GM18505 (cell line): ENCODE data around the gene PRKCZ.

Experiments used
- ATAC-seq: cut with Tn5 transposase; IDR thresholded peaks from one replicate; pipeline ENCODE4 v1.9.1; 2021; ENCODE audit not compliant: unreplicated experiment
- POLR2A ChIP-seq: IDR thresholded peaks from 4 replicates; pipeline ENCODE4 v1.6.1; 2011; ENCODE audit warnings: borderline replicate concordance; ENCODE audit not compliant: insufficient read depth, insufficient read length; ENCODE audit errors: extremely low read depth

PRKCZ gene

DNA sequence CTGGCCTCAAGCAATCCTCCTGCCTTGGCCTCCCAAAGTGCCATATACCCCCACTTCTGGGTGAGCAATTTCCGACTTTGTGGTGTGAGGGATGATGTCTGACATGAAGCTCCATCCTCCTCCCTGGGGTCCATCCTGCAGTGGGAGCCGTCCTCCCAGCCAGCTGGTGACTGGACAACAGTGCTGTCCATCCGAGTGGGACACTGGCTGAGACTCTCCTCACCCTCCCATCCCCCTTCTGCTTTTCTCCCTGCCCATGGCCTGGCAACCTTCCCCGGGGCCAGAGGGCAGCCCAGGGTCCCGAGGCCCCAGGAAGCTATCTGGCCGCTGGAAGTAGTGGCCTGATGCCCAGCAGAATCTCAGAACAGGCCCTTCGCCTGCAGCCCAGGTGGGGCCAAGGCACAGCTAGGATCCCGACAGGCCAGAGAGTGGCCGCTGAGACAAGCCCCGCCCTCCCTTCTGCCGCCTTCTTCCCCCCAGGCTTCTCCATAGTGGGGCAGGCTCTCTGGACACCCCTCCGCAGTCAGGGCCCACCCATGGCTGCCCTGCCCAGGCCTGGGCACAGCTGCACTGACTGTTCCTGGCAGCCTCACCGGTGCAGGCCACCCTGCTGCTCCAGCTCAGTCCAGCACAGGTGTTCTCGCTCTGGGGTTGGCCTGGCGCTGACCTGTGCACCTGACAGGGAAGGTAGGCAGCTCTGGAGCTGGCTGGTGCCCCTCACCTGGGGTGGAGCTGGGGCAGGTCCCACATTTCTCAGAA lies 152.8 kb downstream of the PRKCZ start:
- ATAC-seq = no peak
- TF ChIP-seq POLR2A = no peak

- TF ChIP-seq POLR2A = no peak
- ATAC-seq = no peak
Measured at GRCh38 chr1:2203671-2204414, 153.6 kb downstream of the PRKCZ start.

DNA sequence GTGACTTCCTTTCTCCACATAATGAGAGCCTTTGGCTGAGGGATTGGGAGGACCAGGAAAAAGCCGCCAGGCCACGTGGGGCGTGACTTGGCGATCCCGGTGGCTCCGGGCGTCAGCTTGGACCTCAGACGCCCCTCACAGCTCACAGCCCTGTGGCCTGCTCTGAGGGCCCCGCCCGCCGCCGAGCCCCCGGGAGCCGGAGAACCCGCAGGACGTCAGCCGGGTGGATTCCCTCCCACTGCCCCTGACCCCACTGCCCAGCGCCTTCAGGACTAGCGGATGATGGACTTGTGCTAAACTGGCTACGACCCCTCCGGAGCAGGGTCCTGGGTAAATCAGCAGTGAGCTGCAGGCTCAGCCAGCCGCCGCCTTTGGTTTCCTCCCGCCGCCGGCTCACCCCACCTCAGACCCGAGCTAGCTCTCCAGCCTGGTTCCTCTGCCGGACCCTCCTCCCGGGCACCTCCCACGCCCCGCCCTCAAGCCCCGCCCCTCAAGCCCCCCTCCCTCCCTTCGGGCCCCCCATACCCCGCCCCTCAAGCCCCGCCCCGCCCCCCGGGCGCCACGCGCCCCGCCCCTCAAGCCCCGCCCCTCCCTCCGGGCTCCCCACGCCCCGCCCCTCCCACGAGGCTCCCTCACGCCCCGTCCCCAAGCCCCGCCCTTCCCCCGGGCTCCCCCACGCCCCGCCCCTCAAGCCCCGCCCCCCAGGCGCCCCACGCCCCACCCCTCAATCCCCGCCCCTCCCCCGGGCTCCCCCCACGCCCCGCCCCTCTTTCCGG lies 154.4 kb downstream of the PRKCZ start:
- no peak for TF ChIP-seq POLR2A
- ATAC-seq = no peak

- TF ChIP-seq POLR2A = peak; percentile 35
- ATAC-seq = peak; percentile 71
Measured at GRCh38 chr1:2205191-2205952, 155.2 kb downstream of the PRKCZ start.

- no peak for TF ChIP-seq POLR2A
- no peak for ATAC-seq
Measured at GRCh38 chr1:2206813-2207487, 156.7 kb downstream of the PRKCZ start.

GRCh38 chr1:2208309-2209239 lies 158.4 kb downstream of the PRKCZ start:
- no peak for ATAC-seq
- TF ChIP-seq POLR2A = no peak

- no peak for ATAC-seq
- TF ChIP-seq POLR2A = no peak
Measured at GRCh38 chr1:2209400-2210083, 159.3 kb downstream of the PRKCZ start.

DNA sequence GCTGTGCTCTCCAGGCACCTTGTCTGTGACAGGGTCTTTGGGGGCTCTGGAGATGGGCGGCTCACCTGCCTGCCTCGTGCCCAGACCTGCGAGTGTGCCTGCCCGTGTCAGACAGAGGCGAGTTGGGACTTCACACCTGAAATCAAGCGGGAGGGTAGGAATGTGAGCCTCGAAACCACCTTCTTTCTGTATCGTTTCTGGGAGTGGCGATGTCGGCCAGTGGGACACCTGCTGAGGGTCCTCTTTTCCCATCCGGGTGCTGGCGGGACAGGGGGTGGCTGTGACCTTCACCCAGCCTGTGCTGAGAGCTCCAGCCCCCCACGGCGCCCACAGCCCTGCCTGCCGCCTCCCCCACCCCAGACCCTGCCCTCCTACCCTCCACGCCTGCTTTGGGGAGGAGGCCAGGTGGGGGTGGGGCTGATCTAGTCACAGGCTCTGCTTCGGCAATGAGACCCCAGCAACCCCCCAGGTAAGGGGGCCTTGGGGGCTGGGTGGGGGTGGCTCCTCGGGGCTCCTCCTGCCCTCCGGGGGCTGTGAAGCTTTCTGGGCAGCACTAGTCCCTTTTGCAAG lies 160.0 kb downstream of the PRKCZ start:
- ATAC-seq = no peak
- no peak for TF ChIP-seq POLR2A

DNA sequence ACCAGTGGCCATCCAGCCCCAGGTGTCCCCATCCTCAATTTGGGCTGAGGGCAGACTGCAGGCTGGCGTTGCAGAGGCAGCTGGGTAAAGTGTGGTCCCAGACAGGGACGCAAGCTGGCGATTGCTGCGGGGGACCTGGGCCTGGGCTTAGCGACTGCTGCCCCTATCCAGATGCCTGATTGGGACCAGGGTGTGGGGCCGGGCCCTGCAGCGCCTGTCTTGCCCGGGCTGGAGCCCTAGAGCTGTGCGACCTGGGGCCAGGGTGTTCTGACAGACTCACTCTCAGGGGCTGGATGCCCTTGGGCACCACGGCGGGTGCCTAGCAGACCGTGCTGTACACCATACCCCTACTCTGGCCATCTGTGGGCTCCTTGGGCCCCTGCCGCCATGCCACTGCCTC lies 160.6 kb downstream of the PRKCZ start:
- no peak for ATAC-seq
- no peak for TF ChIP-seq POLR2A

DNA sequence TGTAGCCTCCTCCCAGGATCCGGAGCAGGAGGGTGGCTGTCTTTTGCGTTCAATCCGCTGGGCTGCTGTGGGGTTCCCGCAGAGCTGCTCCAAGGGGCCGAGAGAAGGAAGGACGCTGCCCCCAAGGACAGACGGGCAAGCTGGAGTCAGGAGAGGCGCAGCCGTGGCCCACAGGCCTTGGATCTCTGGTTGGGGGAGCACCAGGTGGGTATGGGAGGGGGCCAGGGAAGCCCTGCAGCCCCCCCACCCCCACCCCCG lies 162.0 kb downstream of the PRKCZ start:
- ATAC-seq = no peak
- TF ChIP-seq POLR2A = no peak
